Neural progenitor cell (in vitro differentiated cells): Measurements from ENCODE around the gene CIDEC.

Experiments used
- CTCF ChIP-seq: fragments of 200-600 bp; sonication (generic); IDR thresholded peaks from 2 replicates; pipeline ENCODE4 v1.5.1; 2017; ENCODE audit warnings: antibody characterized with exemption, mild to moderate bottlenecking
- EZH2 ChIP-seq: fragments of 200-600 bp; sonication (generic); IDR thresholded peaks from 2 replicates; pipeline ENCODE4 v1.6.1; 2017; ENCODE audit warnings: antibody characterized with exemption, mild to moderate bottlenecking, moderate library complexity
- EZH2phosphoT487 ChIP-seq: fragments of 200-600 bp; sonication (generic); IDR thresholded peaks from 2 replicates; pipeline ENCODE4 v1.6.1; 2017; ENCODE audit warnings: antibody characterized with exemption

- no peak for TF ChIP-seq EZH2
- TF ChIP-seq CTCF, result no peak
- TF ChIP-seq EZH2phosphoT487, result no peak
Measured at GRCh38 chr3:9884555-9885165, 4.6 kb upstream of the CIDEC start.
